Measurements from ENCODE around the gene RHPN2. TPM values are rescaled to one million over a fixed set of nuclear protein-coding genes. Genes with fewer than 3 reads are reported as not detected.
A peak's percentile ranks its signal among the peaks of the same experiment; 100 is the strongest.
"Not testable (repeated sequence)": the region's sequence is repeated elsewhere in the genome, so short reads cannot be mapped to it uniquely, and the experiment has no call there.

Gene RHPN2
- total RNA-seq, 1 donor from 2014 or later: 33.9 TPM

GRCh38 chr19:33047422-33047821 is 17.3 kb downstream of the RHPN2 start:
- no peak for TF ChIP-seq CTCF (IDR thresholded peaks at IDR 0.05; ENCODE audit: unreplicated experiment)
- DNase-seq (ENCODE audit: low spot score, unreplicated experiment): peak; percentile 34
- Mint-ChIP-seq H3K9me3 (ENCODE audit: low read depth) (no peaks in the 10 kb centered on the region), H3K27ac (peak overlapping the region; percentile 96), H3K36me3 (ENCODE audit: insufficient read depth) (peaks cover 17% of the 10 kb centered on the region), H3K4me3 (ENCODE audit: low read depth) (peak overlapping the region; percentile 20), H3K27me3 (no peaks in the 10 kb centered on the region), H3K4me1 (ENCODE audit: low read depth) (peaks cover 44% of the 10 kb centered on the region)

- H3K36me3 Mint-ChIP-seq (ENCODE audit: insufficient read depth): peaks cover 33% of the 10 kb centered on the region
- H3K9me3 Mint-ChIP-seq (ENCODE audit: low read depth): not testable (repeated sequence)
Measured at GRCh38 chr19:33041828-33042160, 22.9 kb downstream of the RHPN2 start.

GRCh38 chr19:33040994-33041827 is 23.5 kb downstream of the RHPN2 start:
- DNase-seq (ENCODE audit: low spot score, unreplicated experiment): peak; percentile 25
- Mint-ChIP-seq H3K36me3 (ENCODE audit: insufficient read depth) (peaks cover 30% of the 10 kb centered on the region), H3K27me3 (no peaks in the 10 kb centered on the region), H3K4me1 (ENCODE audit: low read depth) (peaks cover 32% of the 10 kb centered on the region), H3K27ac (peak overlapping the region; percentile 97), H3K4me3 (ENCODE audit: low read depth) (peak overlapping the region; percentile 63), H3K9me3 (ENCODE audit: low read depth) (no peaks in the 10 kb centered on the region)
- TF ChIP-seq CTCF (IDR thresholded peaks at IDR 0.05; ENCODE audit: unreplicated experiment): no peak

More at GRCh38 chr19:33041828-33042160, 22.9 kb downstream of the RHPN2 start:
- H3K4me1 Mint-ChIP-seq (ENCODE audit: low read depth): peaks cover 32% of the 10 kb centered on the region
- H3K27me3 Mint-ChIP-seq; DNase-seq (ENCODE audit: low spot score, unreplicated experiment): not testable (repeated sequence)
- peak overlapping the region; percentile 63 for H3K4me3 Mint-ChIP-seq (ENCODE audit: low read depth)
- peak overlapping the region; percentile 97 for H3K27ac Mint-ChIP-seq

GRCh38 chr19:33039815-33040214 is 24.9 kb downstream of the RHPN2 start:
- Mint-ChIP-seq H3K27ac (peak overlapping the region; percentile 94), H3K4me3 (ENCODE audit: low read depth) (no peak overlapping the region), H3K36me3 (ENCODE audit: insufficient read depth) (peaks cover 28% of the 10 kb centered on the region), H3K4me1 (ENCODE audit: low read depth) (peaks cover 27% of the 10 kb centered on the region), H3K9me3 (ENCODE audit: low read depth) (no peaks in the 10 kb centered on the region), H3K27me3 (no peaks in the 10 kb centered on the region)
- no peak for TF ChIP-seq CTCF (IDR thresholded peaks at IDR 0.05; ENCODE audit: unreplicated experiment)
- no peak for DNase-seq (ENCODE audit: low spot score, unreplicated experiment)

GRCh38 chr19:33039108-33039599 is 25.5 kb downstream of the RHPN2 start:
- H3K4me1 Mint-ChIP-seq (ENCODE audit: low read depth): peaks cover 27% of the 10 kb centered on the region
- peak overlapping the region; percentile 94 for H3K27ac Mint-ChIP-seq
- TF ChIP-seq CTCF (IDR thresholded peaks at IDR 0.05; ENCODE audit: unreplicated experiment): no peak
- H3K4me3 Mint-ChIP-seq (ENCODE audit: low read depth): no peak overlapping the region
- no peak for DNase-seq (ENCODE audit: low spot score, unreplicated experiment)
- H3K27me3 Mint-ChIP-seq: no peaks in the 10 kb centered on the region
- peaks cover 28% of the 10 kb centered on the region for H3K36me3 Mint-ChIP-seq (ENCODE audit: insufficient read depth)
- no peaks in the 10 kb centered on the region for H3K9me3 Mint-ChIP-seq (ENCODE audit: low read depth)

GRCh38 chr19:33037168-33038025 is 27.3 kb downstream of the RHPN2 start:
- H3K9me3 Mint-ChIP-seq (ENCODE audit: low read depth); DNase-seq (ENCODE audit: low spot score, unreplicated experiment); H3K4me3 Mint-ChIP-seq (ENCODE audit: low read depth); H3K27me3 Mint-ChIP-seq: not testable (repeated sequence)
- H3K36me3 Mint-ChIP-seq (ENCODE audit: insufficient read depth): peaks cover 23% of the 10 kb centered on the region
- peak overlapping the region; percentile 87 for H3K27ac Mint-ChIP-seq
- peaks cover 25% of the 10 kb centered on the region for H3K4me1 Mint-ChIP-seq (ENCODE audit: low read depth)

GRCh38 chr19:33036370-33037167 is 28.1 kb downstream of the RHPN2 start:
- not testable (repeated sequence) for DNase-seq (ENCODE audit: low spot score, unreplicated experiment); H3K9me3 Mint-ChIP-seq (ENCODE audit: low read depth); H3K27me3 Mint-ChIP-seq; H3K4me3 Mint-ChIP-seq (ENCODE audit: low read depth)
- Mint-ChIP-seq H3K4me1 (ENCODE audit: low read depth) (peaks cover 21% of the 10 kb centered on the region), H3K27ac (peak overlapping the region; percentile 87), H3K36me3 (ENCODE audit: insufficient read depth) (peaks cover 22% of the 10 kb centered on the region)
